Measurements from ENCODE around the gene NOTCH3. TPM values are rescaled to one million over a fixed set of nuclear protein-coding genes. Genes with fewer than 3 reads are reported as not detected.

Gene NOTCH3
- total and polyA plus RNA-seq, 2 donors = 35.9 to 53.6 TPM

- DNase-seq (ENCODE audit: extremely low spot score) = no peak
- 92% methylated on average over 17 of the region's 17 CpGs for WGBS
- Histone ChIP-seq H3K4me3 (ENCODE audit: low read depth, low read length) (no peak overlapping the region), H3K36me3 (ENCODE audit: insufficient read depth) (peaks cover 5% of the 10 kb centered on the region), H3K4me1 (ENCODE audit: insufficient read depth) (no peaks in the 10 kb centered on the region), H3K27ac (ENCODE audit: low read depth) (no peak overlapping the region)
Observed at GRCh38 chr19:15243236-15243957, 42.6 kb upstream of the NOTCH3 start.

GRCh38 chr19:15241259-15241910, 40.6 kb upstream of the NOTCH3 start:
- Histone ChIP-seq H3K27ac (ENCODE audit: low read depth) (no peak overlapping the region), H3K4me3 (ENCODE audit: low read depth, low read length) (no peak overlapping the region), H3K36me3 (ENCODE audit: insufficient read depth) (peaks cover 11% of the 10 kb centered on the region), H3K4me1 (ENCODE audit: insufficient read depth) (no peaks in the 10 kb centered on the region)
- no peak for DNase-seq (ENCODE audit: extremely low spot score)
- WGBS = 81% methylated on average over 9 of the region's 9 CpGs

GRCh38 chr19:15240515-15240914, 39.7 kb upstream of the NOTCH3 start:
- Histone ChIP-seq H3K4me1 (ENCODE audit: insufficient read depth) (no peaks in the 10 kb centered on the region), H3K27ac (ENCODE audit: low read depth) (no peak overlapping the region), H3K4me3 (ENCODE audit: low read depth, low read length) (no peak overlapping the region), H3K36me3 (ENCODE audit: insufficient read depth) (peaks cover 12% of the 10 kb centered on the region)
- 86% methylated on average over 9 of the region's 9 CpGs for WGBS
- no peak for DNase-seq (ENCODE audit: extremely low spot score)

- H3K36me3 ChIP-seq (ENCODE audit: insufficient read depth) = peaks cover 12% of the 10 kb centered on the region
- 92% methylated on average over 26 of the region's 26 CpGs for WGBS
- H3K4me3 ChIP-seq (ENCODE audit: low read depth, low read length) = no peak overlapping the region
- DNase-seq (ENCODE audit: extremely low spot score) = no peak
- H3K27ac ChIP-seq (ENCODE audit: low read depth) = no peak overlapping the region
- H3K4me1 ChIP-seq (ENCODE audit: insufficient read depth) = no peaks in the 10 kb centered on the region
Observed at GRCh38 chr19:15239337-15239949, 38.6 kb upstream of the NOTCH3 start.

GRCh38 chr19:15238639-15239155, 37.9 kb upstream of the NOTCH3 start:
- Histone ChIP-seq H3K27ac (ENCODE audit: low read depth) (no peak overlapping the region), H3K4me3 (ENCODE audit: low read depth, low read length) (no peak overlapping the region), H3K4me1 (ENCODE audit: insufficient read depth) (no peaks in the 10 kb centered on the region), H3K36me3 (ENCODE audit: insufficient read depth) (peaks cover 12% of the 10 kb centered on the region)
- WGBS = 88% methylated on average over 29 of the region's 29 CpGs
- no peak for DNase-seq (ENCODE audit: extremely low spot score)

- peaks cover 12% of the 10 kb centered on the region for H3K36me3 ChIP-seq (ENCODE audit: insufficient read depth)
- H3K4me3 ChIP-seq (ENCODE audit: low read depth, low read length) = no peak overlapping the region
- H3K4me1 ChIP-seq (ENCODE audit: insufficient read depth) = no peaks in the 10 kb centered on the region
- 88% methylated on average over 42 of the region's 42 CpGs for WGBS
- H3K27ac ChIP-seq (ENCODE audit: low read depth) = no peak overlapping the region
- DNase-seq (ENCODE audit: extremely low spot score) = no peak
Observed at GRCh38 chr19:15237759-15238638, 37.2 kb upstream of the NOTCH3 start.

GRCh38 chr19:15236886-15237285, 36.1 kb upstream of the NOTCH3 start:
- Histone ChIP-seq H3K27ac (ENCODE audit: low read depth) (no peak overlapping the region), H3K4me3 (ENCODE audit: low read depth, low read length) (no peak overlapping the region), H3K4me1 (ENCODE audit: insufficient read depth) (no peaks in the 10 kb centered on the region), H3K36me3 (ENCODE audit: insufficient read depth) (peaks cover 12% of the 10 kb centered on the region)
- WGBS = 90% methylated on average over 9 of the region's 9 CpGs
- DNase-seq (ENCODE audit: extremely low spot score) = no peak

- 73% methylated on average over 2 of the region's 2 CpGs for WGBS
- no peak overlapping the region for H3K27ac ChIP-seq (ENCODE audit: low read depth)
Observed at GRCh38 chr19:15235781-15236180, 35.0 kb upstream of the NOTCH3 start.

GRCh38 chr19:15234431-15235130, 33.8 kb upstream of the NOTCH3 start:
- H3K4me1 ChIP-seq (ENCODE audit: insufficient read depth) = no peaks in the 10 kb centered on the region
- peaks cover 11% of the 10 kb centered on the region for H3K36me3 ChIP-seq (ENCODE audit: insufficient read depth)
- no peak overlapping the region for H3K4me3 ChIP-seq (ENCODE audit: low read depth, low read length)
- no peak for DNase-seq (ENCODE audit: extremely low spot score)
- H3K27ac ChIP-seq (ENCODE audit: low read depth) = no peak overlapping the region
- 79% methylated on average over 10 of the region's 10 CpGs for WGBS

More at GRCh38 chr19:15235781-15236180, 35.0 kb upstream of the NOTCH3 start:
- Histone ChIP-seq H3K4me3 (ENCODE audit: low read depth, low read length) (no peak overlapping the region), H3K4me1 (ENCODE audit: insufficient read depth) (no peaks in the 10 kb centered on the region), H3K36me3 (ENCODE audit: insufficient read depth) (peaks cover 11% of the 10 kb centered on the region)
- no peak for DNase-seq (ENCODE audit: extremely low spot score)

- Histone ChIP-seq H3K36me3 (ENCODE audit: insufficient read depth) (peaks cover under 1% of the 10 kb centered on the region), H3K4me3 (ENCODE audit: low read depth, low read length) (no peak overlapping the region), H3K27ac (ENCODE audit: low read depth) (no peak overlapping the region), H3K4me1 (ENCODE audit: insufficient read depth) (no peaks in the 10 kb centered on the region)
- DNase-seq (ENCODE audit: extremely low spot score) = no peak
- 92% methylated on average over 10 of the region's 10 CpGs for WGBS
Observed at GRCh38 chr19:15231271-15231670, 30.5 kb upstream of the NOTCH3 start.

- Histone ChIP-seq H3K27ac (ENCODE audit: low read depth) (no peak overlapping the region), H3K4me1 (ENCODE audit: insufficient read depth) (no peaks in the 10 kb centered on the region), H3K36me3 (ENCODE audit: insufficient read depth) (no peaks in the 10 kb centered on the region), H3K4me3 (ENCODE audit: low read depth, low read length) (no peak overlapping the region)
- DNase-seq (ENCODE audit: extremely low spot score) = no peak
- WGBS = 93% methylated on average over 7 of the region's 7 CpGs
Observed at GRCh38 chr19:15227261-15227660, 26.5 kb upstream of the NOTCH3 start.

GRCh38 chr19:15225760-15226159, 25.0 kb upstream of the NOTCH3 start:
- Histone ChIP-seq H3K36me3 (ENCODE audit: insufficient read depth) (no peaks in the 10 kb centered on the region), H3K4me1 (ENCODE audit: insufficient read depth) (no peaks in the 10 kb centered on the region), H3K27ac (ENCODE audit: low read depth) (no peak overlapping the region), H3K4me3 (ENCODE audit: low read depth, low read length) (no peak overlapping the region)
- WGBS = 80% methylated on average over 7 of the region's 7 CpGs
- DNase-seq (ENCODE audit: extremely low spot score) = no peak
